HL-60 (cell line): ENCODE measurements around the gene THAP5.

ENCODE experiments used
- DNase-seq, 2 experiments: peaks; one replicate each; pipeline ENCODE4 v3.0.0-alpha.2; 2010 to 2020; ENCODE audit warnings: low read depth in 1 of 2, low spot score in 1 of 2
- H3K27ac ChIP-seq: fragments of 250-450 bp; sonication (Bioruptor Pico); replicated peaks from 2 replicates; pipeline ENCODE4 v1.5.1; 2020; ENCODE audit warnings: mild to moderate bottlenecking, moderate library complexity
- H3K27me3 ChIP-seq: fragments of 250-450 bp; sonication (Bioruptor Pico); 2 replicates; pipeline ENCODE4 v1.5.1; 2021; ENCODE audit warnings: mild to moderate bottlenecking, moderate library complexity; ENCODE audit not compliant: insufficient read depth, poor library complexity, severe bottlenecking
- H3K4me3 ChIP-seq: replicated peaks from 2 replicates; pipeline ENCODE4 v1.5.1; 2011; ENCODE audit warnings: mild to moderate bottlenecking, control low read depth, low read length; ENCODE audit not compliant: insufficient read depth
- GABPA ChIP-seq: IDR thresholded peaks from 2 replicates; pipeline ENCODE4 v1.6.1; 2012; ENCODE audit warnings: low read depth
- POLR2AphosphoS5 ChIP-seq: IDR thresholded peaks from 2 replicates; pipeline ENCODE4 v1.6.1; 2012; ENCODE audit warnings: low read depth
- SPI1 ChIP-seq: IDR thresholded peaks from 2 replicates; pipeline ENCODE4 v1.6.1; 2012; ENCODE audit warnings: low read depth, mild to moderate bottlenecking, borderline replicate concordance
- TF ChIP-seq, protein P1 (sequence below): IDR thresholded peaks from 2 replicates; pipeline ENCODE4 v1.6.1; 2012; ENCODE audit warnings: low read depth; ENCODE audit not compliant: insufficient replicate concordance
- TF ChIP-seq, protein P2 (sequence below): IDR thresholded peaks from one replicate; pipeline ENCODE4 v1.5.1; 2011; ENCODE audit warnings: low read length, control low read depth, inconsistent platforms; ENCODE audit not compliant: insufficient read depth

THAP5 gene

DNA sequence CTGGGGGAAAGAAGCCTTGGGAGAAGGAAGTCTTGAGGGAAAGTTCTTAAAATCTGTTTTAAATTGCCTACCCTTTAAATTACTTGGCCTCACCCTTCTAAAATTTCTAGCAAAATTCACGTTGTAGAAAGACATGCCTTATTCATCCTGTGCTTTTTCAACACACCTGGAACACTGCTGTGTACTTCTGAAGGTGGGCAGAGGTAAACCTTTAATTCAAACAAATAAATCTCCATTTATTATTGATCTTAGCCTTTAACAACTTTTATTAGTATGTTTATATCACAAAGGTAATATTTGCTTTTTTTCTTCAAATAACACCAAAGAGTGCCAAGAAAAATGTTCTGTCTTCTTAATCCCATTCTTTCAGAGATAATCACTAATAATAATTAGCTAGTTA, 30.9 kb upstream of the THAP5 start:
- Histone ChIP-seq H3K27me3 (peaks cover 8% of the 10 kb centered on the region), H3K4me3 (no peak overlapping the region), H3K27ac (no peak overlapping the region)
- TF ChIP-seq, protein P1, sequence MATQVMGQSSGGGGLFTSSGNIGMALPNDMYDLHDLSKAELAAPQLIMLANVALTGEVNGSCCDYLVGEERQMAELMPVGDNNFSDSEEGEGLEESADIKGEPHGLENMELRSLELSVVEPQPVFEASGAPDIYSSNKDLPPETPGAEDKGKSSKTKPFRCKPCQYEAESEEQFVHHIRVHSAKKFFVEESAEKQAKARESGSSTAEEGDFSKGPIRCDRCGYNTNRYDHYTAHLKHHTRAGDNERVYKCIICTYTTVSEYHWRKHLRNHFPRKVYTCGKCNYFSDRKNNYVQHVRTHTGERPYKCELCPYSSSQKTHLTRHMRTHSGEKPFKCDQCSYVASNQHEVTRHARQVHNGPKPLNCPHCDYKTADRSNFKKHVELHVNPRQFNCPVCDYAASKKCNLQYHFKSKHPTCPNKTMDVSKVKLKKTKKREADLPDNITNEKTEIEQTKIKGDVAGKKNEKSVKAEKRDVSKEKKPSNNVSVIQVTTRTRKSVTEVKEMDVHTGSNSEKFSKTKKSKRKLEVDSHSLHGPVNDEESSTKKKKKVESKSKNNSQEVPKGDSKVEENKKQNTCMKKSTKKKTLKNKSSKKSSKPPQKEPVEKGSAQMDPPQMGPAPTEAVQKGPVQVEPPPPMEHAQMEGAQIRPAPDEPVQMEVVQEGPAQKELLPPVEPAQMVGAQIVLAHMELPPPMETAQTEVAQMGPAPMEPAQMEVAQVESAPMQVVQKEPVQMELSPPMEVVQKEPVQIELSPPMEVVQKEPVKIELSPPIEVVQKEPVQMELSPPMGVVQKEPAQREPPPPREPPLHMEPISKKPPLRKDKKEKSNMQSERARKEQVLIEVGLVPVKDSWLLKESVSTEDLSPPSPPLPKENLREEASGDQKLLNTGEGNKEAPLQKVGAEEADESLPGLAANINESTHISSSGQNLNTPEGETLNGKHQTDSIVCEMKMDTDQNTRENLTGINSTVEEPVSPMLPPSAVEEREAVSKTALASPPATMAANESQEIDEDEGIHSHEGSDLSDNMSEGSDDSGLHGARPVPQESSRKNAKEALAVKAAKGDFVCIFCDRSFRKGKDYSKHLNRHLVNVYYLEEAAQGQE, result no peak
- TF ChIP-seq POLR2AphosphoS5, result no peak
- TF ChIP-seq SPI1, result no peak
- TF ChIP-seq, protein P2, sequence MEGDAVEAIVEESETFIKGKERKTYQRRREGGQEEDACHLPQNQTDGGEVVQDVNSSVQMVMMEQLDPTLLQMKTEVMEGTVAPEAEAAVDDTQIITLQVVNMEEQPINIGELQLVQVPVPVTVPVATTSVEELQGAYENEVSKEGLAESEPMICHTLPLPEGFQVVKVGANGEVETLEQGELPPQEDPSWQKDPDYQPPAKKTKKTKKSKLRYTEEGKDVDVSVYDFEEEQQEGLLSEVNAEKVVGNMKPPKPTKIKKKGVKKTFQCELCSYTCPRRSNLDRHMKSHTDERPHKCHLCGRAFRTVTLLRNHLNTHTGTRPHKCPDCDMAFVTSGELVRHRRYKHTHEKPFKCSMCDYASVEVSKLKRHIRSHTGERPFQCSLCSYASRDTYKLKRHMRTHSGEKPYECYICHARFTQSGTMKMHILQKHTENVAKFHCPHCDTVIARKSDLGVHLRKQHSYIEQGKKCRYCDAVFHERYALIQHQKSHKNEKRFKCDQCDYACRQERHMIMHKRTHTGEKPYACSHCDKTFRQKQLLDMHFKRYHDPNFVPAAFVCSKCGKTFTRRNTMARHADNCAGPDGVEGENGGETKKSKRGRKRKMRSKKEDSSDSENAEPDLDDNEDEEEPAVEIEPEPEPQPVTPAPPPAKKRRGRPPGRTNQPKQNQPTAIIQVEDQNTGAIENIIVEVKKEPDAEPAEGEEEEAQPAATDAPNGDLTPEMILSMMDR, result no peak
- no peak for TF ChIP-seq GABPA
- DNase-seq, result no peak

DNA sequence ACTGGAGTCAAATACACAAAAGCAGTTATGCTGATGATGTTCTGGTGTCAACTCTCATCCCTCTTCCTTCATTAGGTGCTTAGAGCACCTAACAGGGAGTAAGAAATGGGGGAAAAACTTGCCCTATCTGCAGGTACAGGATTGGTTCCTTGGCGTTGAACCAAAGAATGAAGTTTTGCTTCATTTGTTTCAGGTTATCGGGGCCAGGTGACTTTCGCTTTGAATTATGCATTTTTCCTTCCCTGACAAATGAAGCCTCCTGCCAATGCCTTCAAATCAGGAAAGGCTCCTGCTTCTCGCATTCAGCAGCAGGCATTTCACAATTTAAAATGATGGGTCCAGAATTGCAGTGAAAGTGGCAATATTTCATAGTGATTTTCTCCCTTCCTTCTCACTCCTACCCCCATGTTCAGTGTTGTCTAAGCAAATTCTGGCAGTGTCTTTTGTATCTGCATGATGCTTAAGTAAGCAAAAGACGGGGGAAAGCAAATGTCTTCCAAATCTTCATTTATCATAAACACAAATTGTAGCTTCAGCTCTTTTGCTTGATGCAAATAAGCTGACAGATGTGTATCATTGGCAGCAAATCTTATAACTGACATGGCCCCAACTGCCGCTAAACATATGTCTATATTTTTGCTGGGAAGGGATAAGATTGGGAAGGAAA, 29.5 kb upstream of the THAP5 start:
- peaks cover 8% of the 10 kb centered on the region for H3K27me3 ChIP-seq
- no peak overlapping the region for H3K27ac ChIP-seq
- TF ChIP-seq GABPA (no peak), SPI1 (no peak), POLR2AphosphoS5 (no peak)
- TF ChIP-seq, protein P1, result no peak
- TF ChIP-seq, protein P2, result no peak
- DNase-seq, result no peak
- no peak overlapping the region for H3K4me3 ChIP-seq

DNA sequence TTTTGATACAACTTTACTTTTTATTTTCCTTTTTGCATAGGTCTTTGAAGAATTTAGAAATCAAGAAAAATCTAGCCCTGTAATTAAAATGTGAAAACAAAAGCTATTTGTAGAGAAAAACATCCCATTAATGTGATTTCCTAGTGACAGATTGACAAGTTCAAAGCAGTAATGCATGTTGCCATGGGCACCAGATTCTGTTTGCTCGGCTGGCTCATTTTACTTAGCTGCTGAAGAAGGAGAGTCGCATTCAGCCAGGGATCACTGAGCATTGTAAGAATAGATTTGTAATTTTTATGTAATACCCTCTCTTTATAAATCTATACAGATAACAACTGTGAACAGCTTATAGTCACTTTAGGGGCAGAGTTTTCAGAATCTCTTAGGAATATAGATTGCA, 28.6 kb upstream of the THAP5 start:
- DNase-seq, result no peak
- peaks cover 8% of the 10 kb centered on the region for H3K27me3 ChIP-seq
- H3K4me3 ChIP-seq, result no peak overlapping the region
- H3K27ac ChIP-seq, result no peak overlapping the region
- TF ChIP-seq, protein P1, result no peak
- no peak for TF ChIP-seq POLR2AphosphoS5
- TF ChIP-seq, protein P2, result no peak
- no peak for TF ChIP-seq GABPA
- no peak for TF ChIP-seq SPI1
